ENCODE data around the gene MBD5.

DNA sequence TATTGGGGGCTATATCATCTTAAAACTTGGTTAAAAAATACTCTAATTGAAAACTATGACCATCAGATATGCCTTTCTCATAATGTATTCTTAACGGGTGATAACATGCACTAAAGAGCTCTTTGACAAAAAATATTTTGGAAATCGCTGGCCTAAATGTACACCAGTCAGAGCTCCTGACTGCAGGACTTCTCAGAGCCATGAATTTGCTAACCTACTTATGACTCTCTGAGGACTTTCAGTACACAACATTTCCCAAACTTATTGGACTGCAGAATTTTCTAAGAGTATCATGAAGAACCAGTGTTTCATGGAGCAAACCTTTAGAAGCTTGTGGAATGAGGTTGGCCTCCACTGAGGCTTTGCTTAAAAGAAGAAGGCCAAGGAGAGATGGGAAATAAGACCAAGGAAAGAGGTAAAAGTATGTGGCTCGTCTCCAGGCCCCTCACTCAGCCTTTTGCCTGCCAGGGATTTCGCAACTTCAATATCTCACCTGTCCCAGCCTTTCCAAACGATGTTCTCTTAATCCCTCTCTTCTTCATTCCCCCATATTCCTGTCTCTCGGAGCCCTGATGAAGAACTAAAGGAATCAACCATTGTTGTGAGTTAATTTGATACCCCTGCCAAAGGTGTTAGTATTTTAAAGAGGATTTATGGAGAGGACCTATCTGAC lies 534.9 kb downstream of the MBD5 start:
- no peak for TF ChIP-seq EP300 (IDR thresholded peaks at IDR 0.05)
- TF ChIP-seq, protein P1, sequence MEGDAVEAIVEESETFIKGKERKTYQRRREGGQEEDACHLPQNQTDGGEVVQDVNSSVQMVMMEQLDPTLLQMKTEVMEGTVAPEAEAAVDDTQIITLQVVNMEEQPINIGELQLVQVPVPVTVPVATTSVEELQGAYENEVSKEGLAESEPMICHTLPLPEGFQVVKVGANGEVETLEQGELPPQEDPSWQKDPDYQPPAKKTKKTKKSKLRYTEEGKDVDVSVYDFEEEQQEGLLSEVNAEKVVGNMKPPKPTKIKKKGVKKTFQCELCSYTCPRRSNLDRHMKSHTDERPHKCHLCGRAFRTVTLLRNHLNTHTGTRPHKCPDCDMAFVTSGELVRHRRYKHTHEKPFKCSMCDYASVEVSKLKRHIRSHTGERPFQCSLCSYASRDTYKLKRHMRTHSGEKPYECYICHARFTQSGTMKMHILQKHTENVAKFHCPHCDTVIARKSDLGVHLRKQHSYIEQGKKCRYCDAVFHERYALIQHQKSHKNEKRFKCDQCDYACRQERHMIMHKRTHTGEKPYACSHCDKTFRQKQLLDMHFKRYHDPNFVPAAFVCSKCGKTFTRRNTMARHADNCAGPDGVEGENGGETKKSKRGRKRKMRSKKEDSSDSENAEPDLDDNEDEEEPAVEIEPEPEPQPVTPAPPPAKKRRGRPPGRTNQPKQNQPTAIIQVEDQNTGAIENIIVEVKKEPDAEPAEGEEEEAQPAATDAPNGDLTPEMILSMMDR (IDR thresholded peaks at IDR 0.05) = no peak
- TF ChIP-seq POLR2A (IDR thresholded peaks at IDR 0.05) = no peak
- TF ChIP-seq POLR2AphosphoS5 (IDR thresholded peaks at IDR 0.05) = no peak
